Activated CD4-positive, alpha-beta T cell treated with anti-CD3 and anti-CD28 coated beads for 36 hours (primary cell): ENCODE data around the gene DAP. TPM values are rescaled to one million over a fixed set of nuclear protein-coding genes. Genes with fewer than 3 reads are reported as not detected.

ENCODE experiments used
- ATAC-seq: fragments of 200-7000 bp; cut with Tn5 transposase; one replicate; pipeline ENCODE4 v1.10.0; 2021; ENCODE audit warnings: mild to moderate bottlenecking, moderate library complexity
- CTCF ChIA-PET: fragments of 350-600 bp; sonication (Branson Sonifier 250); formaldehyde crosslinking; loops from one replicate; lab custom pipeline; 2021; ENCODE audit warnings: antibody characterized with exemption; lab: Charles Lee
- POLR2A ChIA-PET: fragments of 350-600 bp; sonication (Branson Sonifier 250); formaldehyde crosslinking; loops from one replicate; lab custom pipeline; 2021; ENCODE audit warnings: antibody characterized with exemption, inconsistent platforms; lab: Charles Lee
- DNase-seq: peaks from one replicate; pipeline ENCODE4 v3.0.0-alpha.2; 2020
- H3K27ac Mint-ChIP-seq: one replicate; pipeline ENCODE4 v1.8.0; 2021; ENCODE audit warnings: mixed read lengths
- H3K27me3 Mint-ChIP-seq: one replicate; pipeline ENCODE4 v1.8.0; 2021; ENCODE audit warnings: mixed read lengths
- H3K36me3 Mint-ChIP-seq: one replicate; pipeline ENCODE4 v1.8.0; 2021; ENCODE audit warnings: low read depth, mixed read lengths
- H3K4me1 Mint-ChIP-seq: one replicate; pipeline ENCODE4 v1.8.0; 2021; ENCODE audit warnings: mixed read lengths
- H3K4me3 Mint-ChIP-seq: one replicate; pipeline ENCODE4 v1.8.0; 2021; ENCODE audit warnings: mild to moderate bottlenecking, moderate library complexity, mixed read lengths
- H3K9me3 Mint-ChIP-seq: one replicate; pipeline ENCODE4 v1.8.0; 2021; ENCODE audit warnings: low read depth, mixed read lengths
- intact Hi-C, 2 experiments: fragments of 100-400 bp; cut with DNase I in 1 of 2; cut with micrococcal nuclease in 1 of 2; formaldehyde crosslinking; loops; one replicate each; pipeline versions ENCODE4 v1.14.2 to v1.15.1; 2022 to 2024; cut with DNase I, micrococcal nuclease
- total RNA-seq, 2 experiments: library from RNA; stranded (reverse); gene quantifications; one replicate each; pipeline ENCODE4 v1.2.3, GENCODE V29; 2021

The DAP gene
- total RNA-seq, 2 experiments from 2014 or later: 41.4 to 44.0 TPM

DNA sequence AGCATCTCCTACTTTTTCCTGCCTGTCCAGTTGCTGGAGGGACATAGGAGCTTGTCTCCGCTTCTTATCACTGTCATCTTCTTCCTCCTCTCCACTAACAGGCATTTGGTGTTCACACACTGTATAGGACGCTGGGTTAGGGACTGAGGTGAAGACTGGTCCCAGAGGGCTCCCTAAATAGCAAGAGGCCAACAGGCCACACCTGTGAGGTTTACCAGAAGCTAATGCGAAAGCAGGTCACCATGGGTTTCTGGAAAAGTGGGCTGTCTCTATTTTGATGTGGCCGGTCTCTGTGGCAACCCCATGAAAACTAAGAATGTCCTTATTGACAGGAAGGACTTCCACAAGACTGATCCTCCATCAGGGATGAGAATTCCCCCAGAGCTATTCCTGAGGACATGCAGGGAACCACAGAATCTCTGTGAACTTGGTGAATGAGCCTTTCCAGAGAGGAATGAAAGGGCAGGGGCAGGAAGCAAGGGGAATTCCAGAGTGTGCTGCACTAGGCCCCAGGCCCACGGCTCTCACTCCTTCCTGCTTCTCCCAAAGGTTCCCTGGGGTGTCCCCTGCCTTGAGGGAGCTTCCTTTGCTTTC is 61.7 kb downstream of the DAP start:
- H3K27me3 Mint-ChIP-seq: no peaks in the 10 kb centered on the region
- no peaks in the 10 kb centered on the region for H3K9me3 Mint-ChIP-seq
- ChIA-PET CTCF (interaction anchor here (0.6 to 1.1 kb wide), 3 partner anchors 70 to 251 kb away, joined by 3 to 4 read pairs (median 3); no protein-coding TSS in a partner anchor), POLR2A (no interaction called here)
- ATAC-seq (no peak), DNase-seq (no peak)
- intact Hi-C loops: loop anchor here in 1 of 2 experiments (5.0 kb wide), 1 partner anchor 163 kb away; no protein-coding TSS in a partner anchor
- peaks cover 32% of the 10 kb centered on the region for H3K4me1 Mint-ChIP-seq
- H3K4me3 Mint-ChIP-seq: no peak overlapping the region
- H3K36me3 Mint-ChIP-seq: no peaks in the 10 kb centered on the region
- no peak overlapping the region for H3K27ac Mint-ChIP-seq

DNA sequence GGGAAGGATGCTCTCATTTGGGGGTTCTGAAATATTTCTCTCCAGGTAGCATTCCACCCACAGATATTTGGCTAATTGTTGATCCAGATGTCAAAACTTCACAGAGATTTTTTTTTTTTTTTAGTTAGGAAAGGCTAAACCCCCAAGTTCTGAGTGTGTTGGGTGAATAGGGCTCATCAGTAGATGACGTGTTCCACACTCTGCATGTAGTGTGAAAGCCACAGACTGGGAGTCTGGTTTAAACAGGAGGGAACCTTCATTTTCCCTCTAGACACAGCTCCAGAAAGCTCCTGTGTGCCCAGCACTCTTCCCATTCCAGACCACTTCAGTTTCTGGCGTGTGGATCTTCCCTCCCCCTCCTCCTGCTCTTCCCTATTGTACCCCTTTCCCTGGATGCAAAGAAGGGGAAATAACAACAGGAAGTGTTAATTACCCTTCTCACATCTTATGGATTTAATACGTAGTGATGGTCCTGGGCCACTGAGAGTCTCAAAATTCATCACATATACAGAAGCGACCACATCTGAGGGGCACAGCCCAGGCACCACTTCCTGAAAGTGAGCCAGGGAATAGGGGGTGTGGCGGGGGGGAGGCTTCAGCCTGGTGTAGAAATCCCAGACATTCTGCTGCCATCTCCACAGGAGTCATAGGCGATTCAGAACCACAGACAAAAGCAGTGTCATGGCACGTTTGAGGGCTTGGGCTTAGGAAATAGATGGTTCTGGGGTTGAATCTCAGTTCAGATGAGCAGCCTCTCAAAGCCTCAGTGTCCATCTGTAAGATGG is 65.1 kb downstream of the DAP start:
- H3K4me1 Mint-ChIP-seq: peaks cover 30% of the 10 kb centered on the region
- POLR2A ChIA-PET: no interaction called here
- no peaks in the 10 kb centered on the region for H3K27me3 Mint-ChIP-seq
- ATAC-seq: peak; percentile 54
- H3K4me3 Mint-ChIP-seq: no peak overlapping the region
- H3K9me3 Mint-ChIP-seq: no peaks in the 10 kb centered on the region
- CTCF ChIA-PET: interaction anchor here (0.6 to 1.1 kb wide), 3 partner anchors 11 to 259 kb away, joined by 3 read pairs; no protein-coding TSS in a partner anchor
- no peak overlapping the region for H3K27ac Mint-ChIP-seq
- DNase-seq: no peak
- intact Hi-C loops: loop anchor here in 1 of 2 experiments (5.0 kb wide), 1 partner anchor 166 kb away; no protein-coding TSS in a partner anchor
- H3K36me3 Mint-ChIP-seq: peaks cover under 1% of the 10 kb centered on the region

DNA sequence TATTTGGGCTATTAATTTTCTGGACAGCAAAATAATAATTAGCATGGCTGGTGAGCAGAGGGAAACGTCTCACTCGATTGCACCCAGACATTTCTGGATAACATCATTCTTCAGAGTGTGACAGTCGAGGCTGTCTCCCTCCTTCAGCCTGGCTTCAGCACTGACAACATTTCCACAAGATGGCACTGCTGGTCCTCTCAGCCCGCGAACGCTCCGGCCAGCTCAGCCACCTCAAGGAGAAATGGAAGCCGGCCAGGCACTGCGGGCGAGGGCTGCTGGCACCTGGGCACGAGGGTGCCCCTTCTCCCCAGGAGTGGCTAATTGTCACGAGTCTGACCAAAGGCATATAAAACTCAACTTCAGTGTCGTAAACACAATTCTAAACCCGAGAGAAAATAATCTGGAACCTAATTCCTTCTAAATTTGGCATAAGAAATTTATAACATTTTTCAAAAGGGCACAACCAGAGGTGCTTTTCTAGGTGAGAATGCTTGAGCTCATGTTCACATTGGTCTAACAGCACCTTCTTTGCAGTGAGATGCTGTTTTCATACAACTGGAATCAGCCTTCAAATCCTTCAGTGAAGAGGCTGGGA is 65.9 kb downstream of the DAP start:
- CTCF ChIA-PET: interaction anchor here (0.6 to 1.5 kb wide), 4 partner anchors 9 to 260 kb away, joined by 3 to 5 read pairs (median 4); no protein-coding TSS in a partner anchor
- no peaks in the 10 kb centered on the region for H3K9me3 Mint-ChIP-seq
- ATAC-seq (peak; percentile 57), DNase-seq (peak; percentile 56)
- H3K27ac Mint-ChIP-seq: no peak overlapping the region
- POLR2A ChIA-PET: no interaction called here
- peaks cover 27% of the 10 kb centered on the region for H3K4me1 Mint-ChIP-seq
- intact Hi-C loops: loop anchor here in 1 of 2 experiments (5.0 kb wide), 1 partner anchor 167 kb away; no protein-coding TSS in a partner anchor
- H3K36me3 Mint-ChIP-seq: peaks cover 4% of the 10 kb centered on the region
- no peak overlapping the region for H3K4me3 Mint-ChIP-seq
- H3K27me3 Mint-ChIP-seq: no peaks in the 10 kb centered on the region

DNA sequence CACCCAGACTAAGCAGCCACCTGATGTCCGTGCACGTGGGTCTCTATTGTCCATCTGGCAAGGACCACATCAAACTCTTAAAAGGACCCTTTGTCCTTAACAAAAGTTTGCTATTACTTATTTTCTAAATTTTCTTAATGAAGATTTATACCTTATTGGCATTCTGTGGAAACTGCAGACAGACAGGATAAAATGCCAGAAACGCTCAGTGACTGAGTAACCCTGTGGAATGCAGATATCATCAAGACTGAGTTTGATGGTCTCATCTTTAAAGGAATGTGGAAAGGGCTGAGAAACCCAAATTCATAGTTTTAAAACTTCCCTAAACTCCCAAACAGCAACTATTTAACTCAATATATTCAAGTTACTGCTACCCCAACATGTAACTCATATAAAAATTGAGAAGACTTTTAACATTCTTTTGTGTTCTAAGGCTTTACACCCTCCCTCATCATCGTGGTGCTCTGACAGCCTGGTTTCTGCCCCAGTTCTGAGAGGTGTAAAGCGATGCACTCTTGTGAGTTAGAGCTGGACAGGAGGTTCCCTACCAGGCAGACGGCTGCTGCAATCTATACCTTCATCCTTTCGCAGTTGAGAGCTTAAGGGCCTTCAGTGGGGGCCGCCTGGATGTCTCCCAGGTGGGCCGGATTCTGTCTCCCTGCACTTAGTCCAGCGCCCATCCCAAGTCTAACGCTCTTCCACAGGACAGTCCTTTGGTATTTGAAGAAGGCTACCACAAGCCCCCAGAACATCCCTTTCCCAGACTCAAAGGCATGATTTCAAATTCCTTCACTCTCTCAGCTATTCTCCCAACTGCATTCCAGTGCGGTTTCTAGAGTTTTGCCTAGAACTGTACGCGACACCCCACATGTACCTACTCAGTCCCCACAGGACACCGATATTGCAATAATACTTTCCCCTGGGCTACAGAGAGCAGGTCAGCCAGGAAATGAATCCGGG is 68.9 kb downstream of the DAP start:
- ATAC-seq: no peak
- H3K27me3 Mint-ChIP-seq: no peaks in the 10 kb centered on the region
- H3K4me3 Mint-ChIP-seq: no peak overlapping the region
- DNase-seq: no peak
- ChIA-PET POLR2A (no interaction called here), CTCF (interaction anchor here (1.9 kb wide), 1 partner anchor 239 kb away, joined by 8 read pairs; no protein-coding TSS in a partner anchor)
- peaks cover 15% of the 10 kb centered on the region for H3K4me1 Mint-ChIP-seq
- peaks cover 9% of the 10 kb centered on the region for H3K36me3 Mint-ChIP-seq
- no peaks in the 10 kb centered on the region for H3K9me3 Mint-ChIP-seq
- intact Hi-C loops: no loop called here
- no peak overlapping the region for H3K27ac Mint-ChIP-seq

DNA sequence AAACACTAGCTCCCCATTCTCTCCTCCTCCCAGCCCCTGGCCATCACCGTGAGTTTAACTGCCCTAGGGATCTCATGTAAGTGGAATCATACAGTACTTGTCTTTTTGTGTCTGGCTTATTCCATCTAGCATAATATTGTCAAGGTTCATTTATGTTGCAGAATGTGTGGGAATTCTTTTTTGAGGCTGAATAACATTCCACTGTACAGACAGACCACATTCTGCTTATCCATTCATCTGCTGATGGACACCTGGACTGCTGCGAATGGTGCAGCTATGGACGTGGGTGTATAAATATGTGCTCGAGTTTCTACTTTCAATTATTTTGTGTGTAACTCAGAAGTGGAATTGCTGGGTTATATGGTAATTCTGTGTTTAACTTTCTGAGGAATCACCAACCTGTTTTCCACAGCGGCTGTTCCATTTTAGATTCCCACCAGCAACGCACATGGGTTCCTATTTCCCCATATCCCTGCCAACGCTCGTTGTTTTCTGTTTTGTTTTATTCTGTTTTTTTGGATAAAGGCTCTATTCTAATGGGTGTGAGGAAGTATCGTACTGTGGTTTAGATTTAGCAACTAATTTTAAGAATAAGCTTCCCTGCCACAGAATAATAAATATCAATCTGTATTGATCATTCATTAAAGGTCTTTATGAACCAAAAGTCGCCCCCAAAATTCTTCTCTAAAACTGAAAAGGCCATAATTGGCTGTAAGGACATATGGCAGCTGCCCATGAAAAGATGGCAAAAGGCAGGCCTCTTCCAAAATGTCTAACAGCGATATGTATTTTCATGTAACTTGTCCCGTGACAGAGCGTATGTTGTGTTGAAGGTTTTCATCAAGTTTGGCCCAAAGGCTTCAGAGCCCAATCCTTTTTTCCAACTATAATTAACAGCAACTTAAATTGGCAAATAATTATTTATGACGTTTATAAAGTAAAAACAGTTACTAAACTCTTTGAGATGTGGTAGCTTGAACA is 70.3 kb downstream of the DAP start:
- Mint-ChIP-seq H3K27ac (no peak overlapping the region), H3K36me3 (peaks cover 11% of the 10 kb centered on the region), H3K9me3 (no peaks in the 10 kb centered on the region), H3K4me3 (no peak overlapping the region), H3K27me3 (no peaks in the 10 kb centered on the region), H3K4me1 (peaks cover 4% of the 10 kb centered on the region)
- no peak for DNase-seq
- CTCF ChIA-PET: interaction anchor here (0.6 to 1.9 kb wide), 7 partner anchors 10 to 237 kb away, joined by 3 to 8 read pairs (median 4); no protein-coding TSS in a partner anchor
- ATAC-seq: no peak
- POLR2A ChIA-PET: no interaction called here
- intact Hi-C loops: no loop called here

DNA sequence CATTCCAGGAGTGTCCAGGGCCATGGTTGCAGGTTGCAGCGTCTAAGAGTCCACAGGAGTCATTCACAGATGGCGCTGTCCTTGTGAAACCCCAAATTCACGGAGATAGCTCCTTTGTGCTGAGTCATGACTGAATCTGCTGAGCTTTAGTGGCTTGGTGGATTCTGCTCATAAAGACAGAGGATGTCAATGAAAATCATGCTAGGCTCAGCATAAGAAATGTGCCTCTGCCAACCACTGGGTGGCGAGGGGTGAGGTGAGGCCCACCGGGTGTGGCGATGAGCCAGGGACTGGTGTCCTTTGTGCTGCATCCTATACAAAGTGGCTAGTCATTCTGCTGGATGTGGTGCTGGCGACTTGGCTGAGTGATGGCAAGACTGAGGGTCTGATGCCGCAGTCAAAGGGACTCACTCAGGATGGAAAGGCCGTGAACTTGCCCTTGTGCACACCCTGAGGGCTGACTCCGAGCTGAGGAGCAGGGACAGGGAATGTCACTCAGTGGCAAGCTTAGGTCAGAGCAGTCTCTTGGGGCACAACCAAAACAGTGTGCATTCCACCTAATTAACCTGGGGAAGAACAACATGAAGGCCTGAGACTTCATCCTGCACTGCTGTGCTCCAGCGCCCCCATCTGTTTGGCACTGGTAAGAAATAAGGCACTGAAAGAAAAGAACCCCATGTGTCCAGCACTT is 71.5 kb downstream of the DAP start:
- intact Hi-C loops: loop anchor here (1.0 to 5.0 kb wide), 2 partner anchors 127 to 237 kb away; partner anchors contain the start of gene ANKRD33B (in 1 of the 2)
- Mint-ChIP-seq H3K4me3 (no peak overlapping the region), H3K9me3 (no peaks in the 10 kb centered on the region), H3K27me3 (no peaks in the 10 kb centered on the region), H3K36me3 (peaks cover 11% of the 10 kb centered on the region), H3K4me1 (peaks cover 5% of the 10 kb centered on the region), H3K27ac (peak overlapping the region; percentile 58)
- ChIA-PET POLR2A (no interaction called here), CTCF (interaction anchor here (0.9 to 1.9 kb wide), 7 partner anchors 11 to 237 kb away, joined by 3 to 8 read pairs (median 3); no protein-coding TSS in a partner anchor)
- ATAC-seq (peak; percentile 65), DNase-seq (peak; percentile 68)

DNA sequence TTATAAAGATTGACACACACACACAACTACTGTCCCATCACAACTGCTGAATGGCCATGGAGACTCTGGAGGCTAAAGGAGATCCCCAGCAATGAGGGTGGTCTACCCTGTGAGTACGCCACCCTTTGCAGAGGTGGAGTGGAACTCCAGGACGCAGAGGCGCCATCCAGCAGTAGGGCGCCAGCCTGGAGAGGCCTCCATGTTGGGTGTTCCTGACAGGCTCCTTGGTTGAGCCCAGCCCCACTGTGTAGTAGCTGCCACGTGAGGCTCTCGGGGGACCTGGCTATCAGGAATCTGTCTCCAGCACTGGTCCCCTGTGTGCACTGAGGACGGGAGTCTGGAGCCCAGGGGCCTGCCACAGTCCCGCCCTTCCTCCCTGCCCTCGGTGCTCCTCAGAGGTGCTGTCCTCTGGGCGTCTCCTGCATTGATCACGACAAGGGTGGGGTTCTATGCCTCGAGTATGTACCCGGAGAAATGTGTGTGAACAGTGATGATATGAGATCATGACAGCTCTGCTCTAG is 72.3 kb downstream of the DAP start:
- no peak for DNase-seq
- Mint-ChIP-seq H3K4me3 (no peak overlapping the region), H3K9me3 (no peaks in the 10 kb centered on the region), H3K4me1 (peaks cover 5% of the 10 kb centered on the region), H3K27me3 (no peaks in the 10 kb centered on the region), H3K36me3 (peaks cover 12% of the 10 kb centered on the region), H3K27ac (peak overlapping the region; percentile 58)
- ChIA-PET CTCF (interaction anchor here (0.9 to 1.1 kb wide), 3 partner anchors 54 to 236 kb away, joined by 3 read pairs; no protein-coding TSS in a partner anchor), POLR2A (no interaction called here)
- intact Hi-C loops: loop anchor here (1.0 to 5.0 kb wide), 2 partner anchors 126 to 236 kb away; partner anchors contain the start of gene ANKRD33B (in 1 of the 2)
- no peak for ATAC-seq

DNA sequence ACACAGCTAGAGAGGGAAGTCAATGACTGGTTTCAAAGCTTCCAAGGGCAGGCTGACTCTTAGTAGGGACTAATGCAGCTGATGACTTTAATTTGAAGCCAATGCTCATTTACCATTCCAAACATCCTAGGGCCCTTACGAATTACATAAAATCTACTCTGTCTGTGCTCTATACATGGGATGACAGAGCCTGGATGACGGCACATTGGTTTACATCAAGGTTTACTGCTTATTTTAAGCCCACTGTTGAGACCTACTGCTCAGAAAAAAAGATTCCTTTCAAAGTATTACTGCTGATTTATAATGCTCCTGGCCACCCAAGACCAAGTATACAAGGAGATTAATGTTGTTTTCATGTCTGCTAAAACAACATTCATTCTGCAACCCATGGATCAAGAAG is 74.1 kb downstream of the DAP start:
- no peak overlapping the region for H3K27ac Mint-ChIP-seq
- POLR2A ChIA-PET: no interaction called here
- H3K27me3 Mint-ChIP-seq: no peaks in the 10 kb centered on the region
- peaks cover 5% of the 10 kb centered on the region for H3K4me1 Mint-ChIP-seq
- intact Hi-C loops: loop anchor here in 1 of 2 experiments (5.0 kb wide), 1 partner anchor 125 kb away; the partner anchor contains the start of gene ANKRD33B
- H3K9me3 Mint-ChIP-seq: no peaks in the 10 kb centered on the region
- CTCF ChIA-PET: interaction anchor here (0.8 to 2.7 kb wide), 3 partner anchors 11 to 158 kb away, joined by 3 to 10 read pairs (median 4); no protein-coding TSS in a partner anchor
- peaks cover 22% of the 10 kb centered on the region for H3K36me3 Mint-ChIP-seq
- no peak for DNase-seq
- no peak for ATAC-seq
- H3K4me3 Mint-ChIP-seq: no peak overlapping the region

DNA sequence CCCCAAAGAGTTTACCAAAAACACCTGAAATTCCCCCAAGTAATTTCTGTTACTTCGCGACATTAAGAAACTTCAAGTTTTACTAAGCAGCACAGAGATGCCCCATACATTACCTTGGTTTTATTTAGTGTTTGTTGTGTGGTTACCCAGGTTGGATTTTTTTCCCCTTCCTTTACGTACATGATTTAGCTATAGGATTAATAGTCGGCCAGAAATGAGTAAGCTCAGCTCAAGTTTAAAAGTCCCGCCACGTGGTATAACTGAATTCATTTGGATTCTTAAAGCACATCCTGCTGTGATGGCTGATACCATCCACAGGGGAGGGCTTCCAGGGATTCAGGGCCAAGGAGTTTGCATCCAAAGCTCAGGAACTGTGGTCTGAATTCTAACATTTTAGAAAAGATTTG is 75.9 kb downstream of the DAP start:
- Mint-ChIP-seq H3K9me3 (no peaks in the 10 kb centered on the region), H3K4me1 (peaks cover 5% of the 10 kb centered on the region), H3K4me3 (no peak overlapping the region), H3K36me3 (peaks cover 27% of the 10 kb centered on the region), H3K27me3 (no peaks in the 10 kb centered on the region), H3K27ac (peak overlapping the region; percentile 30)
- ATAC-seq (peak; percentile 56), DNase-seq (no peak)
- intact Hi-C loops: loop anchor here in 1 of 2 experiments (2.0 to 5.0 kb wide), 2 partner anchors 52 to 123 kb away; partner anchors contain the start of gene ANKRD33B
- ChIA-PET POLR2A (interaction anchor here (0.5 to 0.6 kb wide), 2 partner anchors 109 to 332 kb away, joined by 3 to 4 read pairs; no protein-coding TSS in a partner anchor), CTCF (interaction anchor here (0.9 to 2.7 kb wide), 4 partner anchors 11 to 232 kb away, joined by 3 to 10 read pairs (median 3); no protein-coding TSS in a partner anchor)
